Astrocyte (in vitro differentiated cells and primary cell): ENCODE data around the gene ASPHD1.

Experiments
- CTCF ChIP-seq: IDR thresholded peaks from 2 replicates; pipeline ENCODE4 v1.5.1; 2011; ENCODE audit warnings: low read depth, mild to moderate bottlenecking, inconsistent platforms, low read length, moderate library complexity; ENCODE audit not compliant: insufficient read depth
- EZH2 ChIP-seq: IDR thresholded peaks from 2 replicates; pipeline ENCODE4 v1.6.1; 2012; ENCODE audit warnings: mild to moderate bottlenecking, low read length, inconsistent platforms; ENCODE audit not compliant: insufficient read depth

GRCh38 chr16:29901607-29901945 is 1.3 kb downstream of the ASPHD1 start:
- TF ChIP-seq CTCF, result no peak
- no peak for TF ChIP-seq EZH2
